HepG2 (cell line): ENCODE results near the gene CYP2C19. TPM values are rescaled to one million over a fixed set of nuclear protein-coding genes. Genes with fewer than 3 reads are reported as not detected.

Source experiments
- BRCA1 ChIP-seq: sonication (generic); formaldehyde crosslinking; IDR thresholded peaks from 2 replicates; pipeline ENCODE4 v1.4.0; 2020; ENCODE audit warnings: missing genetic modification reagents
- HNRNPLL ChIP-seq: fragments of 200-400 bp; formaldehyde crosslinking; IDR thresholded peaks from 2 replicates; pipeline ENCODE4 v1.6.1; 2017; ENCODE audit warnings: mild to moderate bottlenecking, low read depth, low read length; ENCODE audit not compliant: poor library complexity, severe bottlenecking
- ZBTB42 ChIP-seq: sonication (generic); formaldehyde crosslinking; IDR thresholded peaks from 2 replicates; pipeline ENCODE4 v1.5.0; 2020; ENCODE audit warnings: mild to moderate bottlenecking, missing genetic modification reagents
- ZNF646 ChIP-seq: sonication (generic); formaldehyde crosslinking; IDR thresholded peaks from 2 replicates; pipeline ENCODE4 v1.9.0; 2021; ENCODE audit warnings: mild to moderate bottlenecking, missing genetic modification reagents
- polyA plus RNA-seq, 8 experiments: library from polyadenylated mRNA; depleted of rRNA in 3 of 8; stranded (reverse) in 7 of 8; unstranded in 1 of 8; fragments of >200 nt; fragmentation: Illumina TruSeq in 4 of 8; extraction: Trizol in 4 of 8; gene quantifications; 2 replicates each; pipeline versions ENCODE4 v1.2.1 to v1.2.3, GENCODE V29; 2011 to 2016; ENCODE audit warnings: low read depth in 4 of 8, missing spikeins in 1 of 8, mixed read lengths in 1 of 8; ENCODE audit not compliant: insufficient read depth in 1 of 8
- total RNA-seq, 5 experiments: library from RNA; depleted of rRNA; stranded (reverse); fragments of >200 nt; fragmentation: Illumina TruSeq; extraction: Trizol; gene quantifications; 2 replicates each; pipeline ENCODE4 v1.2.3, GENCODE V29; 2016; ENCODE audit warnings: low read depth in 1 of 5

Gene CYP2C19
- total and polyA plus RNA-seq, 2 of the 13 experiments (the other 11 are each of a cell fraction or from before 2014, with no cell fraction given): not detected

GRCh38 chr10:94902570-94902969, 140.1 kb downstream of the CYP2C19 start (continued):
- TF ChIP-seq ZNF646 (CRISPR knock-in tag): no peak
- TF ChIP-seq HNRNPLL: no peak
- no peak for TF ChIP-seq ZBTB42 (CRISPR knock-in tag)
- TF ChIP-seq BRCA1 (CRISPR knock-in tag): no peak

Other genes with a start within 250 kb of the CYP2C19 start
- gene HELLS, start 216.9 kb upstream of the CYP2C19 start, total RNA-seq (2016; rRNA removed; fragmentation: Illumina TruSeq; extraction: Trizol): 84.6 and 140 TPM in 2 replicates
- 16.0 and 22.6 TPM in 2 replicates for gene HELLS, start 216.9 kb upstream of the CYP2C19 start, polyA plus RNA-seq (2011; rRNA removed)
- 0.07 TPM in 1 of 2 replicates, not detected in the other for gene CYP2C18, start 79.0 kb upstream of the CYP2C19 start, total RNA-seq (2016; rRNA removed; fragmentation: Illumina TruSeq; extraction: Trizol)
- not detected in 2 replicates for gene CYP2C18, start 79.0 kb upstream of the CYP2C19 start, polyA plus RNA-seq (2011; rRNA removed)
- not detected in 2 replicates for gene CYP2C9, start 176.0 kb downstream of the CYP2C19 start, total RNA-seq (2016; rRNA removed; fragmentation: Illumina TruSeq; extraction: Trizol)
- gene CYP2C9, start 176.0 kb downstream of the CYP2C19 start, polyA plus RNA-seq (2011; rRNA removed): not detected in 2 replicates